WERI-Rb-1 (cell line): ENCODE data around the gene TOX2.

Experiments
- DNase-seq: peaks from one replicate; pipeline ENCODE4 v3.0.0-alpha.2; 2020
- H3K27ac ChIP-seq: fragments of 250-450 bp; sonication (Bioruptor Pico); 2 replicates; pipeline ENCODE4 v1.5.1; 2020; ENCODE audit warnings: mild to moderate bottlenecking, moderate library complexity
- H3K27me3 ChIP-seq: fragments of 250-450 bp; sonication (Bioruptor Pico); 2 replicates; pipeline ENCODE4 v1.5.1; 2021; ENCODE audit warnings: mild to moderate bottlenecking, low read depth, moderate library complexity; ENCODE audit not compliant: insufficient read depth, severe bottlenecking
- H3K36me3 ChIP-seq: fragments of 250-450 bp; sonication (Bioruptor Pico); 2 replicates; pipeline ENCODE4 v1.5.1; 2020; ENCODE audit warnings: mild to moderate bottlenecking, moderate library complexity
- H3K4me3 ChIP-seq: 2 replicates; pipeline ENCODE4 v1.5.1; 2011; ENCODE audit warnings: low read depth, mild to moderate bottlenecking, control low read depth, low read length
- H3K9me3 ChIP-seq: fragments of 250-450 bp; sonication (Bioruptor Pico); 2 replicates; pipeline ENCODE4 v1.5.1; 2021; ENCODE audit warnings: mild to moderate bottlenecking, moderate library complexity; ENCODE audit not compliant: severe bottlenecking
- CTCF ChIP-seq: IDR thresholded peaks from 2 replicates; pipeline ENCODE4 v1.5.1; 2011; ENCODE audit warnings: low read depth, mild to moderate bottlenecking, control low read depth, inconsistent platforms, low read length

TOX2 gene

GRCh38 chr20:44066645-44067606 is 152.3 kb downstream of the TOX2 start:
- H3K9me3 ChIP-seq, result no peaks in the 10 kb centered on the region
- H3K27me3 ChIP-seq, result peaks cover 86% of the 10 kb centered on the region
- no peak for TF ChIP-seq CTCF
- DNase-seq, result no peak
- H3K36me3 ChIP-seq, result no peaks in the 10 kb centered on the region
- no peak overlapping the region for H3K27ac ChIP-seq
- H3K4me3 ChIP-seq, result no peak overlapping the region

GRCh38 chr20:44067650-44068081 is 153.0 kb downstream of the TOX2 start:
- DNase-seq, result no peak
- peaks cover 88% of the 10 kb centered on the region for H3K27me3 ChIP-seq
- H3K27ac ChIP-seq, result no peak overlapping the region
- no peak overlapping the region for H3K4me3 ChIP-seq
- no peak for TF ChIP-seq CTCF
- H3K9me3 ChIP-seq, result no peaks in the 10 kb centered on the region
- no peaks in the 10 kb centered on the region for H3K36me3 ChIP-seq

- Histone ChIP-seq H3K27ac (no peak overlapping the region), H3K4me3 (no peak overlapping the region), H3K9me3 (no peaks in the 10 kb centered on the region), H3K36me3 (no peaks in the 10 kb centered on the region), H3K27me3 (peaks cover 88% of the 10 kb centered on the region)
- 0 out of 2 replicates have a peak, but pooled peaks have one; percentile 2 for TF ChIP-seq CTCF
- DNase-seq, result no peak
Observed at GRCh38 chr20:44068316-44069201, 153.9 kb downstream of the TOX2 start.

GRCh38 chr20:44069203-44070011 is 154.8 kb downstream of the TOX2 start:
- DNase-seq, result no peak
- Histone ChIP-seq H3K9me3 (no peaks in the 10 kb centered on the region), H3K4me3 (no peak overlapping the region), H3K36me3 (no peaks in the 10 kb centered on the region), H3K27ac (no peak overlapping the region), H3K27me3 (peaks cover 88% of the 10 kb centered on the region)
- no peak for TF ChIP-seq CTCF

GRCh38 chr20:44070139-44070900 is 155.7 kb downstream of the TOX2 start:
- Histone ChIP-seq H3K36me3 (no peaks in the 10 kb centered on the region), H3K27ac (no peak overlapping the region)

More at GRCh38 chr20:44070139-44070900, 155.7 kb downstream of the TOX2 start:
- peaks cover 88% of the 10 kb centered on the region for H3K27me3 ChIP-seq
- DNase-seq, result no peak
- no peaks in the 10 kb centered on the region for H3K9me3 ChIP-seq
- TF ChIP-seq CTCF, result no peak
- H3K4me3 ChIP-seq, result no peak overlapping the region
